DMS79 treated with DMSO at 0.1 percent for 48 hours (cell line): ENCODE data around the gene COQ2.
"Not testable (repeated sequence)": the region's sequence is repeated elsewhere in the genome, so short reads cannot be mapped to it uniquely, and the experiment has no call there.

Source experiments
- DNase-seq: peaks from one replicate; lab custom pipeline; 2025; lab: John Stamatoyannopoulos, UW

COQ2 gene

GRCh38 chr4:83283181-83283580 is 1.4 kb downstream of the COQ2 start:
- no peak for DNase-seq

GRCh38 chr4:83282049-83282535 is 2.5 kb downstream of the COQ2 start:
- DNase-seq: peak; percentile 32

GRCh38 chr4:83281307-83281706 is 3.3 kb downstream of the COQ2 start:
- no peak for DNase-seq

- DNase-seq: no peak
Observed at GRCh38 chr4:83276299-83277040, 8.1 kb downstream of the COQ2 start.

- DNase-seq: not testable (repeated sequence)
Observed at GRCh38 chr4:83273926-83274325, 10.7 kb downstream of the COQ2 start.

GRCh38 chr4:83272900-83273299 is 11.7 kb downstream of the COQ2 start:
- no peak for DNase-seq

- no peak for DNase-seq
Observed at GRCh38 chr4:83269256-83269655, 15.3 kb downstream of the COQ2 start.

GRCh38 chr4:83268491-83268890 is 16.1 kb downstream of the COQ2 start:
- DNase-seq: no peak

- DNase-seq: no peak
Observed at GRCh38 chr4:83267830-83268475, 16.6 kb downstream of the COQ2 start.

- no peak for DNase-seq
Observed at GRCh38 chr4:83267121-83267829, 17.3 kb downstream of the COQ2 start.

GRCh38 chr4:83266689-83267088 is 17.9 kb downstream of the COQ2 start:
- DNase-seq: no peak

GRCh38 chr4:83263106-83263505 is 21.5 kb downstream of the COQ2 start:
- DNase-seq: no peak

GRCh38 chr4:83262682-83263081 is 21.9 kb downstream of the COQ2 start:
- no peak for DNase-seq

- DNase-seq: no peak
Observed at GRCh38 chr4:83261307-83261706, 23.3 kb downstream of the COQ2 start.

- DNase-seq: no peak
Observed at GRCh38 chr4:83259586-83259985, 25.0 kb downstream of the COQ2 start.

- no peak for DNase-seq
Observed at GRCh38 chr4:83258461-83258860, 26.1 kb downstream of the COQ2 start.

- DNase-seq: no peak
Observed at GRCh38 chr4:83257811-83258210, 26.8 kb downstream of the COQ2 start.

- no peak for DNase-seq
Observed at GRCh38 chr4:83255584-83255983, 29.0 kb downstream of the COQ2 start.

GRCh38 chr4:83252782-83253405 is 31.7 kb downstream of the COQ2 start:
- peak; percentile 11 for DNase-seq

GRCh38 chr4:83251447-83251830 is 33.2 kb downstream of the COQ2 start:
- no peak for DNase-seq

- DNase-seq: no peak
Observed at GRCh38 chr4:83250687-83251446, 33.7 kb downstream of the COQ2 start.

- no peak for DNase-seq
Observed at GRCh38 chr4:83248486-83248885, 36.1 kb downstream of the COQ2 start.
